AG09309 (cell line): ENCODE measurements around the gene CHRD.

Experiments
- DNase-seq: peaks from one replicate; pipeline ENCODE4 v3.0.0-alpha.2; 2010; ENCODE audit warnings: low read depth
- H3K4me3 ChIP-seq: 2 replicates; pipeline ENCODE4 v1.5.1; 2011; ENCODE audit warnings: mild to moderate bottlenecking, low read depth, low read length, moderate library complexity; ENCODE audit not compliant: control insufficient read depth
- TF ChIP-seq, protein P1 (sequence below): IDR thresholded peaks from 2 replicates; pipeline ENCODE4 v1.5.1; 2011; ENCODE audit warnings: mild to moderate bottlenecking, low read depth, low read length, inconsistent platforms; ENCODE audit not compliant: insufficient read depth, control insufficient read depth; ENCODE audit errors: missing control alignments

The CHRD gene

DNA sequence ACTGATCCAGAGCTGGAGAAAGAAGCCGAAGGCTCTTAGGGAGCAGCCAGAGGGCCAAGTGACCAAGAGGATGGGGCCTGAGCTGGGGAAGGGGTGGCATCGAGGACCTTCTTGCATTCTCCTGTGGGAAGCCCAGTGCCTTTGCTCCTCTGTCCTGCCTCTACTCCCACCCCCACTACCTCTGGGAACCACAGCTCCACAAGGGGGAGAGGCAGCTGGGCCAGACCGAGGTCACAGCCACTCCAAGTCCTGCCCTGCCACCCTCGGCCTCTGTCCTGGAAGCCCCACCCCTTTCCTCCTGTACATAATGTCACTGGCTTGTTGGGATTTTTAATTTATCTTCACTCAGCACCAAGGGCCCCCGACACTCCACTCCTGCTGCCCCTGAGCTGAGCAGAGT is 9.5 kb downstream of the CHRD start:
- TF ChIP-seq, protein P1, sequence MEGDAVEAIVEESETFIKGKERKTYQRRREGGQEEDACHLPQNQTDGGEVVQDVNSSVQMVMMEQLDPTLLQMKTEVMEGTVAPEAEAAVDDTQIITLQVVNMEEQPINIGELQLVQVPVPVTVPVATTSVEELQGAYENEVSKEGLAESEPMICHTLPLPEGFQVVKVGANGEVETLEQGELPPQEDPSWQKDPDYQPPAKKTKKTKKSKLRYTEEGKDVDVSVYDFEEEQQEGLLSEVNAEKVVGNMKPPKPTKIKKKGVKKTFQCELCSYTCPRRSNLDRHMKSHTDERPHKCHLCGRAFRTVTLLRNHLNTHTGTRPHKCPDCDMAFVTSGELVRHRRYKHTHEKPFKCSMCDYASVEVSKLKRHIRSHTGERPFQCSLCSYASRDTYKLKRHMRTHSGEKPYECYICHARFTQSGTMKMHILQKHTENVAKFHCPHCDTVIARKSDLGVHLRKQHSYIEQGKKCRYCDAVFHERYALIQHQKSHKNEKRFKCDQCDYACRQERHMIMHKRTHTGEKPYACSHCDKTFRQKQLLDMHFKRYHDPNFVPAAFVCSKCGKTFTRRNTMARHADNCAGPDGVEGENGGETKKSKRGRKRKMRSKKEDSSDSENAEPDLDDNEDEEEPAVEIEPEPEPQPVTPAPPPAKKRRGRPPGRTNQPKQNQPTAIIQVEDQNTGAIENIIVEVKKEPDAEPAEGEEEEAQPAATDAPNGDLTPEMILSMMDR, result no peak
- H3K4me3 ChIP-seq, result no peak overlapping the region
- DNase-seq, result no peak

DNA sequence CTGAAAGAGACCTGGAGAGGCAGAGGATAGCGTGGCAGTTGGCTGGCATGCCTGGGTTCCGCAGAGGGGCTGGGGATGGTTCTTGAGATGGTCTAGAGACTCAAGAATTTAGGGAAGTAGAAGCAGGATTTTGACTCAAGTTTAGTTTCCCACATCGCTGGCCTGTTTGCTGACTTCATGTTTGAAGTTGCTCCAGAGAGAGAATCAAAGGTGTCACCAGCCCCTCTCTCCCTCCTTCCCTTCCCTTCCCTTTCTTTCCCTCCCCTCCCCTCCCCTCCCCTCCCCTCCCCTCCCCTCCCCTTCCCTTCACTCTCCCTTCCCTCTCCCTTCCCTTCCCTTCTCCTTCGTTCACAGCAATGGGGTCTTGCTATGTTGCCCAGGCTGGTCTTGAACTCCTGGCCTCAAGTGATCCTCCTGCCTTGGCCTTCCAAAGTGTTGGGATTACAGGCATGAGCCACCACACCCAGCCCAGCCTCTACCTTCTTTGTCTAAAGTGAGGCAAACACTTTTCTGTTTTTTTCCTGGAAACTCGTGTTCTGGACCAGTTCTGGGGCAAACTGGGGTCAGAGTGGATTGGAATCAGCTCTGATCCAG is 10.2 kb downstream of the CHRD start:
- TF ChIP-seq, protein P1, result no peak
- DNase-seq, result no peak
- no peak overlapping the region for H3K4me3 ChIP-seq

- TF ChIP-seq, protein P1, result no peak
- no peak for DNase-seq
- no peak overlapping the region for H3K4me3 ChIP-seq
These were observed 11.4 kb downstream of the CHRD start for GRCh38 chr3:184391266-184391665.

GRCh38 chr3:184395320-184395660 is 15.4 kb downstream of the CHRD start:
- TF ChIP-seq, protein P1, result no peak
- DNase-seq, result no peak
- H3K4me3 ChIP-seq, result no peak overlapping the region

GRCh38 chr3:184399410-184399809 is 19.6 kb downstream of the CHRD start:
- DNase-seq, result peak; percentile 79
- no peak overlapping the region for H3K4me3 ChIP-seq
- TF ChIP-seq, protein P1, result no peak

DNA sequence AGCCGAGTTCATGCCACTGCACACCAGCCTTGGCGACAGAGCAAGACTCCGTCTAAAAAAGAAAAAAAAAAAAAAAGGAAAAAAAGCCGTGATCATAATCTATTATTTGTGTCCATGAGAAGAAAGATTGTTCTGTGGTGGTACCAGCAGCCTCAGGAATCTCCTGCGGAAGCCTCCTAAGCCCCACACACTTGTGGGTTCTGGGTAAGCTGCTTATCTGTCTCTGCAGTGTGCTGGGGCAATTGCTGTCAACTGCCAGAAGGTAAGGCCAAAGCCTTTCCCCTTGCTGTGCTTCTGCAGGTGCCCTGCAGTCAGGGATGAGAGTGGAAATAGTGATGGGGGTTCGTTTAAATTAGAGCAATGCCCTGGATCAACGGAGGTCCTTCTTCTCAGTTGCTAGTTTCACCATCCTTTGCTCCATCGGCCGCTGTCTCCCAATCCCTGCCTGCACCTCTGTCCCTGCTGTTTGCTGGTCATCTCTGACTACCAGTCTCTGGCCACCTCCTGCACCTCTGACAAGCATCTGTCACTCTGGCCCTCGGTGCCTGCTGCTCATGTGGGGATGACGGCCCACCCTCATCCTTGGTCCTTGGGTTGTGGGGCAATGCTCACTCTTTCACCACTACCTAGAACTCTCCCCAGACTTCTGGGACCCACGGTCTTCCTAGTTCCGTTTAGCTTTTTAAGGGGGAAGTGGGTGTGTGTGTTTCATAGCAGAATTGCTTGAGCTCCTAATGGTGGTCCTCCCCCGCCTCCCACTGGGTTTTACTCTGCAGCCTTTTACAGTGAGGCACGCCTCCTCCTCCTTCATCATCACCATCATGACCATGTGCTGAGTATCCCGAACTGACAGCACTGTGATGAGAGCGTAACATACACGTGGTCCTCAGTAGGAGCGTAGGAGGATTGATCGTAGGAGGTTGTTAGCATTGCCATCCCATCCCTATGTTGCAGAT is 25.5 kb downstream of the CHRD start:
- TF ChIP-seq, protein P1, result no peak
- no peak overlapping the region for H3K4me3 ChIP-seq
- DNase-seq, result no peak
